SK-N-SH (cell line): ENCODE measurements around the gene PDF. TPM values are rescaled to one million over a fixed set of nuclear protein-coding genes. Genes with fewer than 3 reads are reported as not detected.

Experiments used
- CTCF ChIA-PET: fragments of 300-600, 350-600 bp; formaldehyde crosslinking; extraction: SDS; loops from one replicate; lab custom pipeline; 2021; lab: Yijun Ruan, JAX
- POLR2A ChIA-PET: fragments of 350-600 bp; sonication (Branson Sonifier 250); formaldehyde crosslinking; extraction: SDS; loops from one replicate; lab custom pipeline; 2020; ENCODE audit warnings: antibody characterized with exemption, inconsistent platforms; lab: Yijun Ruan, JAX
- DNase-seq: peaks from one replicate; pipeline ENCODE4 v3.0.0; 2012
- H2AFZ ChIP-seq: fragments of 200-600 bp; sonication (generic); 2 replicates; pipeline ENCODE4 v1.8.1; 2016; ENCODE audit warnings: antibody characterized with exemption, mild to moderate bottlenecking, low read depth
- H3F3A ChIP-seq: fragments of 200-600 bp; sonication (generic); replicated peaks from 2 replicates; pipeline ENCODE3; 2016; ENCODE audit warnings: antibody characterized with exemption, mild to moderate bottlenecking; ENCODE audit not compliant: insufficient read depth
- H3K27ac ChIP-seq, 2 experiments: fragments of 200-500 bp in 1 of 2; fragments of 200-600 bp in 1 of 2; sonication (Bioruptor generic) in 1 of 2; sonication (generic), shearing (Covaris generic) in 1 of 2; 2 replicates each; pipeline versions ENCODE4 v1.5.1 to v1.6.1; 2014 to 2016; ENCODE audit warnings: low read depth in 2 of 2, inconsistent platforms in 1 of 2, low read length in 1 of 2, mild to moderate bottlenecking in 1 of 2, mixed read lengths in 1 of 2
- H3K27me3 ChIP-seq: fragments of 200-600 bp; sonication (generic), shearing (Covaris generic); 2 replicates; pipeline ENCODE4 v1.6.1; 2016; ENCODE audit warnings: mixed run types; ENCODE audit not compliant: insufficient read depth
- H3K36me3 ChIP-seq, 2 experiments: fragments of 200-500 bp in 1 of 2; fragments of 200-600 bp in 1 of 2; sonication (Bioruptor generic) in 1 of 2; sonication (generic) in 1 of 2; replicated peaks in 1 of 2; 2 replicates each; pipeline versions ENCODE3 to v1.5.1; 2014 to 2016; ENCODE audit warnings: low read length in 1 of 2, mild to moderate bottlenecking in 1 of 2; ENCODE audit not compliant: insufficient read depth in 2 of 2, control insufficient read depth in 1 of 2
- H3K4me1 ChIP-seq, 2 experiments: fragments of 200-500 bp in 1 of 2; fragments of 200-600 bp in 1 of 2; sonication (Bioruptor generic) in 1 of 2; sonication (generic), shearing (Covaris generic) in 1 of 2; 2 replicates each; pipeline versions ENCODE4 v1.5.1 to v1.6.1; 2014 to 2016; ENCODE audit warnings: low read depth in 1 of 2, low read length in 1 of 2, mixed run types in 1 of 2; ENCODE audit not compliant: insufficient read depth in 2 of 2, control insufficient read depth in 1 of 2
- H3K4me2 ChIP-seq: fragments of 200-600 bp; sonication (generic), shearing (Covaris generic); 2 replicates; pipeline ENCODE4 v1.6.1; 2017; ENCODE audit warnings: mixed run types
- H3K4me3 ChIP-seq, 2 experiments: fragments of 200-500 bp in 1 of 2; fragments of 200-600 bp in 1 of 2; sonication (Bioruptor generic) in 1 of 2; sonication (generic), shearing (Covaris generic) in 1 of 2; 2 replicates each; pipeline versions ENCODE4 v1.5.1 to v1.8.1; 2014 to 2016; ENCODE audit warnings: low read depth in 2 of 2, inconsistent platforms in 1 of 2, low read length in 1 of 2, mild to moderate bottlenecking in 1 of 2, mixed read lengths in 1 of 2, moderate library complexity in 1 of 2
- H3K79me2 ChIP-seq: fragments of 200-600 bp; sonication (generic); 2 replicates; pipeline ENCODE4 v1.8.1; 2017; ENCODE audit warnings: mild to moderate bottlenecking; ENCODE audit not compliant: insufficient read depth
- H3K9ac ChIP-seq: fragments of 200-600 bp; sonication (generic); 2 replicates; pipeline ENCODE4 v1.6.1; 2017; ENCODE audit warnings: mixed run types
- H3K9me2 ChIP-seq: fragments of 200-600 bp; sonication (generic); 2 replicates; pipeline ENCODE4 v1.6.1; 2017; ENCODE audit warnings: mixed run types
- H3K9me3 ChIP-seq: fragments of 200-600 bp; sonication (generic); 2 replicates; pipeline ENCODE4 v1.6.1; 2017; ENCODE audit warnings: mixed run types, mild to moderate bottlenecking, moderate library complexity
- H4K20me1 ChIP-seq: fragments of 200-600 bp; sonication (generic); 2 replicates; pipeline ENCODE4 v1.6.1; 2017; ENCODE audit warnings: mild to moderate bottlenecking, mixed run types; ENCODE audit not compliant: insufficient read depth
- CHD2 ChIP-seq: fragments of 150-350 bp; IDR thresholded peaks from 2 replicates; pipeline ENCODE4 v1.6.1; 2018; ENCODE audit warnings: low read length; ENCODE audit not compliant: partially characterized antibody
- ELF1 ChIP-seq: IDR thresholded peaks from 2 replicates; pipeline ENCODE4 v1.4.0; 2012
- EP300 ChIP-seq, 2 experiments: IDR thresholded peaks; 2 replicates each; pipeline versions ENCODE4 v1.4.0 to v1.6.1; 2012; ENCODE audit warnings: borderline replicate concordance in 1 of 2, low read depth in 1 of 2, low read length in 1 of 2
- GABPA ChIP-seq: IDR thresholded peaks from 2 replicates; pipeline ENCODE4 v1.4.0; 2012; ENCODE audit warnings: low read depth, mild to moderate bottlenecking
- GATA2 ChIP-seq: sonication (generic); formaldehyde crosslinking; IDR thresholded peaks from 2 replicates; pipeline ENCODE4 v1.5.0; 2020; ENCODE audit warnings: mild to moderate bottlenecking, missing genetic modification reagents
- NFIC ChIP-seq: IDR thresholded peaks from 2 replicates; pipeline ENCODE4 v1.4.0; 2012; ENCODE audit warnings: borderline replicate concordance
- POLR2AphosphoS5 ChIP-seq: IDR thresholded peaks from 2 replicates; pipeline ENCODE4 v1.6.1; 2012; ENCODE audit warnings: low read depth, low read length
- RXRA ChIP-seq: IDR thresholded peaks from 2 replicates; pipeline ENCODE4 v1.4.0; 2012; ENCODE audit warnings: low read depth, mild to moderate bottlenecking, borderline replicate concordance
- SMC3 ChIP-seq: IDR thresholded peaks from 2 replicates; pipeline ENCODE4 v1.6.1; 2012; ENCODE audit warnings: low read depth, low read length, improper control_type of control experiment
- TEAD4 ChIP-seq: IDR thresholded peaks from 2 replicates; pipeline ENCODE4 v1.4.0; 2012; ENCODE audit warnings: mild to moderate bottlenecking, borderline replicate concordance; ENCODE audit not compliant: insufficient read depth
- YY1 ChIP-seq: IDR thresholded peaks from 2 replicates; pipeline ENCODE4 v1.4.0; 2012; ENCODE audit warnings: low read depth, mild to moderate bottlenecking
- WGBS: methylation state at CpG from one replicate; pipeline ENCODE4 v1.1.6; 2017; ENCODE audit warnings: low lambda C conversion rate; 5-methylcytosine and 5-hydroxymethylcytosine counted together
- polyA plus RNA-seq, 3 experiments: library from polyadenylated mRNA; depleted of rRNA; stranded (reverse); fragments of >200 nt; gene quantifications; 2 replicates each; pipeline ENCODE4 v1.2.3, GENCODE V29; 2012
- TF ChIP-seq, protein P1 (sequence below): IDR thresholded peaks from 2 replicates; pipeline ENCODE4; 2012
- TF ChIP-seq, protein P2 (sequence below): fragments of 150-350 bp; IDR thresholded peaks from 2 replicates; pipeline ENCODE4 v1.6.1; 2016; ENCODE audit warnings: mild to moderate bottlenecking, low read depth, low read length
- TF ChIP-seq, protein P3 (sequence below): IDR thresholded peaks from 2 replicates; pipeline ENCODE4 v1.6.1; 2012; ENCODE audit warnings: mild to moderate bottlenecking, low read depth, low read length, moderate library complexity
- TF ChIP-seq, protein P4 (sequence below): IDR thresholded peaks from 2 replicates; pipeline ENCODE4 v1.4.0; 2012; ENCODE audit warnings: low read depth, borderline replicate concordance
- TF ChIP-seq, protein P5 (sequence below): fragments of 150-350 bp; IDR thresholded peaks from 2 replicates; pipeline ENCODE4 v1.6.1; 2017; ENCODE audit warnings: antibody characterized with exemption, low read length, low read depth, borderline replicate concordance
- TF ChIP-seq, protein P6 (sequence below): IDR thresholded peaks from 2 replicates; pipeline ENCODE4 v1.4.0; 2012; ENCODE audit warnings: low read depth

Gene PDF
- polyA plus RNA-seq, 1 of the 3 experiments (the other 2 are of a cell fraction), result 22.0 TPM

DNA sequence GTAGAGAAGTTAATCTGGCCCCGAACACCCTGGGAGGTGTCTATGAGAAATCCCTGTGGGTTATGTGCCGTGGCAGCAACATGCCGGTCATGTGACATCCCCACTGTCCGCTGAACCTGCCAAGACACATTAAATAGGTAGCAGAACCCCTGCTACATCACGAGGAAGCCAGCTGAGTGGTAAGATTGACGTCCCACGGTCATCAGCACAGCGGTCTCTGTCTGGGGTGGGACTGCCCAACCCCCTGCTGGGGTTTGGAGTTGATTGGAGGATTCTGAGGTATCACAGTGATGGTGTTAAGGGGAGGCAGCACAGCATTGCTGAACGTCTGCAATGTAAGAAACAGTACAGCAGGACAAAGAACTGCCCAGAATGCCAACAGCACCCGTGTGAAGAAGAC, 19.1 kb upstream of the PDF start:
- Histone ChIP-seq H3K36me3 (peaks cover 3 to 5% of the 10 kb centered on the region in 2 experiments), H3K9ac (no peak overlapping the region), H3K4me1 (peaks cover 0 to 2% of the 10 kb centered on the region in 2 experiments; a peak in 1 of 4 replicates), H3K9me3 (no peaks in the 10 kb centered on the region), H3K4me2 (no peak overlapping the region), H3K27ac (no peak overlapping the region), H3K9me2 (no peaks in the 10 kb centered on the region), H3K4me3 (no peak overlapping the region), H4K20me1 (no peaks in the 10 kb centered on the region), H3F3A (peaks cover 12% of the 10 kb centered on the region), H3K27me3 (no peaks in the 10 kb centered on the region), H2AFZ (no peak overlapping the region), H3K79me2 (no peaks in the 10 kb centered on the region)
- DNase-seq, result no peak
- CTCF ChIA-PET, result no interaction called here
- POLR2A ChIA-PET, result interaction anchor here (0.8 kb wide), 1 partner anchor 8 kb away, joined by 3 read pairs; no protein-coding TSS in a partner anchor
- TF ChIP-seq CHD2 (no peak), SMC3 (no peak), YY1 (no peak)
- TF ChIP-seq, protein P1, sequence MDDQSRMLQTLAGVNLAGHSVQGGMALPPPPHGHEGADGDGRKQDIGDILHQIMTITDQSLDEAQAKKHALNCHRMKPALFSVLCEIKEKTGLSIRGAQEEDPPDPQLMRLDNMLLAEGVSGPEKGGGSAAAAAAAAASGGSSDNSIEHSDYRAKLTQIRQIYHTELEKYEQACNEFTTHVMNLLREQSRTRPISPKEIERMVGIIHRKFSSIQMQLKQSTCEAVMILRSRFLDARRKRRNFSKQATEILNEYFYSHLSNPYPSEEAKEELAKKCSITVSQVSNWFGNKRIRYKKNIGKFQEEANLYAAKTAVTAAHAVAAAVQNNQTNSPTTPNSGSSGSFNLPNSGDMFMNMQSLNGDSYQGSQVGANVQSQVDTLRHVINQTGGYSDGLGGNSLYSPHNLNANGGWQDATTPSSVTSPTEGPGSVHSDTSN, result no peak
- WGBS, result 81% methylated on average over 4 of the region's 10 CpGs

DNA sequence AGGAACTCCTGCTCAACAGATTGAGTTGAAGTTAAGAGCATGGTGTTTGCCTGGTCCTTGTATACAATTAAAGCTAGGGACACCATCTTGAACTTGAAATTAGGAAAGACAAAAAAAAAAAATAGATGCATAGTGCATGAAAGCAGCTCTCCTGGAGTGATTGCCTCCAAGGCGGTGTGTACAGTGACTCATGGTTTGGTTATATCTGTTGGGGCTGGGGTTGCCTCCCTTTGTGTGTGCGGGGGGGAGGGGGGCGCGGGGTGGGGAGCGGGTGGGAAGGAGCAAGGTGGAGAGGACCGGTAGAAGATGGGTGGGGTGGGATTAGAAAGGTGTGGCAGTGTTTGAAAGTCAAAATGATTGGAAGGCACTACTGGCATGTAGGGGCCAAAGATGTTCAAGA, 17.8 kb upstream of the PDF start:
- Histone ChIP-seq H2AFZ (no peak overlapping the region), H3K4me1 (peaks cover 0 to 2% of the 10 kb centered on the region in 2 experiments; a peak in 1 of 4 replicates), H3K79me2 (peaks cover 11% of the 10 kb centered on the region), H3K4me2 (no peak overlapping the region), H3K9me3 (no peaks in the 10 kb centered on the region), H3K4me3 (no peak overlapping the region), H3K9ac (no peak overlapping the region), H3K27me3 (no peaks in the 10 kb centered on the region), H3K9me2 (no peaks in the 10 kb centered on the region), H3K27ac (no peak overlapping the region), H3K36me3 (peaks cover 7 to 14% of the 10 kb centered on the region in 2 experiments), H3F3A (peaks cover 12% of the 10 kb centered on the region), H4K20me1 (no peaks in the 10 kb centered on the region)
- CTCF ChIA-PET, result no interaction called here
- POLR2A ChIA-PET, result no interaction called here
- no peak for DNase-seq
- WGBS, result 90% methylated on average over 6 of the region's 6 CpGs
- TF ChIP-seq GABPA, result no peak
- TF ChIP-seq TEAD4, result no peak
- TF ChIP-seq, protein P2, sequence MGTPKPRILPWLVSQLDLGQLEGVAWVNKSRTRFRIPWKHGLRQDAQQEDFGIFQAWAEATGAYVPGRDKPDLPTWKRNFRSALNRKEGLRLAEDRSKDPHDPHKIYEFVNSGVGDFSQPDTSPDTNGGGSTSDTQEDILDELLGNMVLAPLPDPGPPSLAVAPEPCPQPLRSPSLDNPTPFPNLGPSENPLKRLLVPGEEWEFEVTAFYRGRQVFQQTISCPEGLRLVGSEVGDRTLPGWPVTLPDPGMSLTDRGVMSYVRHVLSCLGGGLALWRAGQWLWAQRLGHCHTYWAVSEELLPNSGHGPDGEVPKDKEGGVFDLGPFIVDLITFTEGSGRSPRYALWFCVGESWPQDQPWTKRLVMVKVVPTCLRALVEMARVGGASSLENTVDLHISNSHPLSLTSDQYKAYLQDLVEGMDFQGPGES, result no peak
- TF ChIP-seq, protein P3, sequence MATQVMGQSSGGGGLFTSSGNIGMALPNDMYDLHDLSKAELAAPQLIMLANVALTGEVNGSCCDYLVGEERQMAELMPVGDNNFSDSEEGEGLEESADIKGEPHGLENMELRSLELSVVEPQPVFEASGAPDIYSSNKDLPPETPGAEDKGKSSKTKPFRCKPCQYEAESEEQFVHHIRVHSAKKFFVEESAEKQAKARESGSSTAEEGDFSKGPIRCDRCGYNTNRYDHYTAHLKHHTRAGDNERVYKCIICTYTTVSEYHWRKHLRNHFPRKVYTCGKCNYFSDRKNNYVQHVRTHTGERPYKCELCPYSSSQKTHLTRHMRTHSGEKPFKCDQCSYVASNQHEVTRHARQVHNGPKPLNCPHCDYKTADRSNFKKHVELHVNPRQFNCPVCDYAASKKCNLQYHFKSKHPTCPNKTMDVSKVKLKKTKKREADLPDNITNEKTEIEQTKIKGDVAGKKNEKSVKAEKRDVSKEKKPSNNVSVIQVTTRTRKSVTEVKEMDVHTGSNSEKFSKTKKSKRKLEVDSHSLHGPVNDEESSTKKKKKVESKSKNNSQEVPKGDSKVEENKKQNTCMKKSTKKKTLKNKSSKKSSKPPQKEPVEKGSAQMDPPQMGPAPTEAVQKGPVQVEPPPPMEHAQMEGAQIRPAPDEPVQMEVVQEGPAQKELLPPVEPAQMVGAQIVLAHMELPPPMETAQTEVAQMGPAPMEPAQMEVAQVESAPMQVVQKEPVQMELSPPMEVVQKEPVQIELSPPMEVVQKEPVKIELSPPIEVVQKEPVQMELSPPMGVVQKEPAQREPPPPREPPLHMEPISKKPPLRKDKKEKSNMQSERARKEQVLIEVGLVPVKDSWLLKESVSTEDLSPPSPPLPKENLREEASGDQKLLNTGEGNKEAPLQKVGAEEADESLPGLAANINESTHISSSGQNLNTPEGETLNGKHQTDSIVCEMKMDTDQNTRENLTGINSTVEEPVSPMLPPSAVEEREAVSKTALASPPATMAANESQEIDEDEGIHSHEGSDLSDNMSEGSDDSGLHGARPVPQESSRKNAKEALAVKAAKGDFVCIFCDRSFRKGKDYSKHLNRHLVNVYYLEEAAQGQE, result no peak
- TF ChIP-seq, protein P4, sequence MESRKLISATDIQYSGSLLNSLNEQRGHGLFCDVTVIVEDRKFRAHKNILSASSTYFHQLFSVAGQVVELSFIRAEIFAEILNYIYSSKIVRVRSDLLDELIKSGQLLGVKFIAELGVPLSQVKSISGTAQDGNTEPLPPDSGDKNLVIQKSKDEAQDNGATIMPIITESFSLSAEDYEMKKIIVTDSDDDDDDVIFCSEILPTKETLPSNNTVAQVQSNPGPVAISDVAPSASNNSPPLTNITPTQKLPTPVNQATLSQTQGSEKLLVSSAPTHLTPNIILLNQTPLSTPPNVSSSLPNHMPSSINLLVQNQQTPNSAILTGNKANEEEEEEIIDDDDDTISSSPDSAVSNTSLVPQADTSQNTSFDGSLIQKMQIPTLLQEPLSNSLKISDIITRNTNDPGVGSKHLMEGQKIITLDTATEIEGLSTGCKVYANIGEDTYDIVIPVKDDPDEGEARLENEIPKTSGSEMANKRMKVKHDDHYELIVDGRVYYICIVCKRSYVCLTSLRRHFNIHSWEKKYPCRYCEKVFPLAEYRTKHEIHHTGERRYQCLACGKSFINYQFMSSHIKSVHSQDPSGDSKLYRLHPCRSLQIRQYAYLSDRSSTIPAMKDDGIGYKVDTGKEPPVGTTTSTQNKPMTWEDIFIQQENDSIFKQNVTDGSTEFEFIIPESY, result no peak
- TF ChIP-seq, protein P5, sequence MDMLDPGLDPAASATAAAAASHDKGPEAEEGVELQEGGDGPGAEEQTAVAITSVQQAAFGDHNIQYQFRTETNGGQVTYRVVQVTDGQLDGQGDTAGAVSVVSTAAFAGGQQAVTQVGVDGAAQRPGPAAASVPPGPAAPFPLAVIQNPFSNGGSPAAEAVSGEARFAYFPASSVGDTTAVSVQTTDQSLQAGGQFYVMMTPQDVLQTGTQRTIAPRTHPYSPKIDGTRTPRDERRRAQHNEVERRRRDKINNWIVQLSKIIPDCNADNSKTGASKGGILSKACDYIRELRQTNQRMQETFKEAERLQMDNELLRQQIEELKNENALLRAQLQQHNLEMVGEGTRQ, result no peak
- no peak for TF ChIP-seq YY1
- TF ChIP-seq, protein P6, sequence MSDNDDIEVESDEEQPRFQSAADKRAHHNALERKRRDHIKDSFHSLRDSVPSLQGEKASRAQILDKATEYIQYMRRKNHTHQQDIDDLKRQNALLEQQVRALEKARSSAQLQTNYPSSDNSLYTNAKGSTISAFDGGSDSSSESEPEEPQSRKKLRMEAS, result no peak
- no peak for TF ChIP-seq NFIC
- no peak for TF ChIP-seq ELF1
- no peak for TF ChIP-seq RXRA
- no peak for TF ChIP-seq GATA2 (CRISPR knock-in tag)
- TF ChIP-seq EP300 (IDR thresholded peaks at IDR 0.05; ENCODE audit: borderline replicate concordance in 1 of 2, low read depth in 1 of 2, low read length in 1 of 2), result no peak
- no peak for TF ChIP-seq POLR2AphosphoS5
